Measurements from ENCODE around the gene ZNRF2.
"Not testable (repeated sequence)": the region's sequence is repeated elsewhere in the genome, so short reads cannot be mapped to it uniquely, and the experiment has no call there.

The ZNRF2 gene

GRCh38 chr7:30363778-30364563 is 79.6 kb downstream of the ZNRF2 start:
- no peak for DNase-seq (ENCODE audit: low spot score)

- DNase-seq (ENCODE audit: low spot score), result no peak
Observed at GRCh38 chr7:30364773-30365172, 80.4 kb downstream of the ZNRF2 start.

- DNase-seq (ENCODE audit: low spot score), result no peak
Observed at GRCh38 chr7:30365621-30366020, 81.2 kb downstream of the ZNRF2 start.

- DNase-seq (ENCODE audit: low spot score), result no peak
Observed at GRCh38 chr7:30366606-30367005, 82.2 kb downstream of the ZNRF2 start.

- no peak for DNase-seq (ENCODE audit: low spot score)
Observed at GRCh38 chr7:30367561-30367960, 83.2 kb downstream of the ZNRF2 start.

GRCh38 chr7:30369879-30370278 is 85.5 kb downstream of the ZNRF2 start:
- DNase-seq (ENCODE audit: low spot score), result no peak

GRCh38 chr7:30371321-30371720 is 86.9 kb downstream of the ZNRF2 start:
- no peak for DNase-seq (ENCODE audit: low spot score)

- no peak for DNase-seq (ENCODE audit: low spot score)
Observed at GRCh38 chr7:30378275-30378674, 93.9 kb downstream of the ZNRF2 start.

- no peak for DNase-seq (ENCODE audit: low spot score)
Observed at GRCh38 chr7:30379131-30379530, 94.7 kb downstream of the ZNRF2 start.

- DNase-seq (ENCODE audit: low spot score), result no peak
Observed at GRCh38 chr7:30379741-30380140, 95.3 kb downstream of the ZNRF2 start.

- DNase-seq (ENCODE audit: low spot score), result no peak
Observed at GRCh38 chr7:30380294-30380693, 95.9 kb downstream of the ZNRF2 start.

GRCh38 chr7:30380824-30381223 is 96.4 kb downstream of the ZNRF2 start:
- not testable (repeated sequence) for DNase-seq (ENCODE audit: low spot score)

GRCh38 chr7:30382607-30383006 is 98.2 kb downstream of the ZNRF2 start:
- DNase-seq (ENCODE audit: low spot score), result no peak

GRCh38 chr7:30389791-30390190 is 105.4 kb downstream of the ZNRF2 start:
- no peak for DNase-seq (ENCODE audit: low spot score)

GRCh38 chr7:30390736-30391636 is 106.6 kb downstream of the ZNRF2 start:
- no peak for DNase-seq (ENCODE audit: low spot score)

- DNase-seq (ENCODE audit: low spot score), result no peak
Observed at GRCh38 chr7:30391806-30392205, 107.4 kb downstream of the ZNRF2 start.

- no peak for DNase-seq (ENCODE audit: low spot score)
Observed at GRCh38 chr7:30395676-30396075, 111.3 kb downstream of the ZNRF2 start.

- DNase-seq (ENCODE audit: low spot score), result no peak
Observed at GRCh38 chr7:30396389-30396788, 112.0 kb downstream of the ZNRF2 start.

- DNase-seq (ENCODE audit: low spot score), result peak; percentile 13
Observed at GRCh38 chr7:30403477-30403876, 119.1 kb downstream of the ZNRF2 start.

GRCh38 chr7:30405179-30405578 is 120.8 kb downstream of the ZNRF2 start:
- DNase-seq (ENCODE audit: low spot score), result no peak

GRCh38 chr7:30406664-30407425 is 122.4 kb downstream of the ZNRF2 start:
- DNase-seq (ENCODE audit: low spot score), result no peak

GRCh38 chr7:30411173-30411572 is 126.8 kb downstream of the ZNRF2 start:
- no peak for DNase-seq (ENCODE audit: low spot score)

Measured in hematopoietic multipotent progenitor cell treated with erythropoietin and hydrocortisone succinate and interleukin-3 and kit ligand, for 17 days (in vitro differentiated cells).